ENCODE results near the gene COL11A1.

GRCh38 chr1:103112546-103112945 is 4.2 kb upstream of the COL11A1 start:
- TF ChIP-seq POLR2AphosphoS5 (IDR thresholded peaks at IDR 0.05; ENCODE audit: insufficient read depth, low read depth, low read length) (no peak), MYC (IDR thresholded peaks at IDR 0.05; ENCODE audit: low read depth, low read length) (no peak), POLR2A (IDR thresholded peaks at IDR 0.05; ENCODE audit: low read depth, low read length) (no peak), CTCF (IDR thresholded peaks at IDR 0.05; ENCODE audit: extremely low read depth in 1 of 2, insufficient read depth in 1 of 2, low read depth in 1 of 2, low read length in 2 of 2) (no peak), MAX (IDR thresholded peaks at IDR 0.05; ENCODE audit: insufficient read depth, insufficient read length) (no peak), EZH2 (IDR thresholded peaks at IDR 0.05; ENCODE audit: borderline replicate concordance, low read depth, low read length, severe bottlenecking) (no peak), JUN (IDR thresholded peaks at IDR 0.05; ENCODE audit: borderline replicate concordance, insufficient read depth, insufficient read length, low read depth) (no peak)
